HepG2 (cell line): ENCODE measurements around the gene CFAP99. TPM values are rescaled to one million over a fixed set of nuclear protein-coding genes. Genes with fewer than 3 reads are reported as not detected.

ENCODE experiments used
- GLI4 ChIP-seq: sonication (generic); formaldehyde crosslinking; IDR thresholded peaks from 2 replicates; pipeline ENCODE4 v1.5.1; 2020; ENCODE audit warnings: missing genetic modification reagents, mild to moderate bottlenecking, moderate library complexity, borderline replicate concordance
- HMGA1 ChIP-seq: sonication (generic); formaldehyde crosslinking; conservative IDR thresholded peaks from 2 replicates; pipeline ENCODE4 v1.4.0; 2020; ENCODE audit warnings: missing genetic modification reagents
- IKZF4 ChIP-seq: sonication (generic); formaldehyde crosslinking; IDR thresholded peaks from 2 replicates; pipeline ENCODE4 v1.5.1; 2020; ENCODE audit warnings: borderline replicate concordance, mild to moderate bottlenecking, low read depth, missing genetic modification reagents; ENCODE audit errors: not compliant biosample characterization
- KLF11 ChIP-seq: IDR thresholded peaks from 2 replicates; pipeline ENCODE4 v1.6.1; 2016; ENCODE audit warnings: missing compliant biosample characterization
- NR1H2 ChIP-seq: sonication (generic); formaldehyde crosslinking; IDR thresholded peaks from 2 replicates; pipeline ENCODE4 v1.8.1; 2022; ENCODE audit warnings: low read depth, missing genetic modification reagents, borderline replicate concordance
- PHF20 ChIP-seq: sonication (generic); formaldehyde crosslinking; IDR thresholded peaks from 2 replicates; pipeline ENCODE4 v1.5.0; 2020; ENCODE audit warnings: mild to moderate bottlenecking, missing genetic modification reagents
- POLR2AphosphoS2 ChIP-seq: IDR thresholded peaks from 2 replicates; pipeline ENCODE4 v1.6.1; 2011; ENCODE audit warnings: low read depth, low read length, improper control_type of control experiment
- SNAPC2 ChIP-seq: sonication (generic); formaldehyde crosslinking; IDR thresholded peaks from 2 replicates; pipeline ENCODE4 v1.8.1; 2022; ENCODE audit warnings: mild to moderate bottlenecking, missing genetic modification reagents
- ZNF460 ChIP-seq: sonication (generic); formaldehyde crosslinking; IDR thresholded peaks from 2 replicates; pipeline ENCODE4 v1.5.1; 2020; ENCODE audit warnings: missing genetic modification reagents, mild to moderate bottlenecking, borderline replicate concordance
- ZNF83 ChIP-seq: sonication (generic); formaldehyde crosslinking; IDR thresholded peaks from 2 replicates; pipeline ENCODE4 v1.4.0; 2020; ENCODE audit warnings: missing genetic modification reagents, mild to moderate bottlenecking, borderline replicate concordance
- polyA plus RNA-seq, 8 experiments: library from polyadenylated mRNA; depleted of rRNA in 3 of 8; stranded (reverse) in 7 of 8; unstranded in 1 of 8; fragments of >200 nt; fragmentation: Illumina TruSeq in 4 of 8; extraction: Trizol in 4 of 8; gene quantifications; 2 replicates each; pipeline versions ENCODE4 v1.2.1 to v1.2.3, GENCODE V29; 2011 to 2016; ENCODE audit warnings: low read depth in 4 of 8, missing spikeins in 1 of 8, mixed read lengths in 1 of 8; ENCODE audit not compliant: insufficient read depth in 1 of 8
- total RNA-seq, 5 experiments: library from RNA; depleted of rRNA; stranded (reverse); fragments of >200 nt; fragmentation: Illumina TruSeq; extraction: Trizol; gene quantifications; 2 replicates each; pipeline ENCODE4 v1.2.3, GENCODE V29; 2016; ENCODE audit warnings: low read depth in 1 of 5
- TF ChIP-seq, protein P1 (sequence below): sonication (generic); formaldehyde crosslinking; IDR thresholded peaks from 2 replicates; pipeline ENCODE4 v1.5.1; 2020; ENCODE audit warnings: mild to moderate bottlenecking, missing genetic modification reagents, borderline replicate concordance
- TF ChIP-seq, protein P2 (sequence below): IDR thresholded peaks from 2 replicates; pipeline ENCODE4 v1.6.1; 2016; ENCODE audit warnings: control low read depth
- TF ChIP-seq, protein P3 (sequence below): sonication (generic); formaldehyde crosslinking; IDR thresholded peaks from 2 replicates; pipeline ENCODE4 v1.8.0; 2023; ENCODE audit warnings: mild to moderate bottlenecking, missing genetic modification reagents
- TF ChIP-seq, protein P4 (sequence below): IDR thresholded peaks from 2 replicates; pipeline ENCODE4 v1.6.1; 2016; ENCODE audit warnings: low read depth, missing genetic modification reagents, missing compliant biosample characterization
- TF ChIP-seq, protein P5 (sequence below): IDR thresholded peaks from 2 replicates; pipeline ENCODE4 v1.6.1; 2016; ENCODE audit warnings: missing genetic modification reagents, missing compliant biosample characterization
- TF ChIP-seq, protein P6 (sequence below), 2 experiments: sonication (generic) in 1 of 2; formaldehyde crosslinking in 1 of 2; IDR thresholded peaks; 2 replicates each; pipeline versions ENCODE4 v1.5.1 to v1.6.1; 2011 to 2020; ENCODE audit warnings: borderline replicate concordance in 1 of 2, low read depth in 1 of 2, low read length in 1 of 2, mild to moderate bottlenecking in 1 of 2, missing genetic modification reagents in 1 of 2, moderate library complexity in 1 of 2

The CFAP99 gene
- total and polyA plus RNA-seq, 2 of the 13 experiments (the other 11 are each of a cell fraction or from before 2014, with no cell fraction given), result not detected

DNA sequence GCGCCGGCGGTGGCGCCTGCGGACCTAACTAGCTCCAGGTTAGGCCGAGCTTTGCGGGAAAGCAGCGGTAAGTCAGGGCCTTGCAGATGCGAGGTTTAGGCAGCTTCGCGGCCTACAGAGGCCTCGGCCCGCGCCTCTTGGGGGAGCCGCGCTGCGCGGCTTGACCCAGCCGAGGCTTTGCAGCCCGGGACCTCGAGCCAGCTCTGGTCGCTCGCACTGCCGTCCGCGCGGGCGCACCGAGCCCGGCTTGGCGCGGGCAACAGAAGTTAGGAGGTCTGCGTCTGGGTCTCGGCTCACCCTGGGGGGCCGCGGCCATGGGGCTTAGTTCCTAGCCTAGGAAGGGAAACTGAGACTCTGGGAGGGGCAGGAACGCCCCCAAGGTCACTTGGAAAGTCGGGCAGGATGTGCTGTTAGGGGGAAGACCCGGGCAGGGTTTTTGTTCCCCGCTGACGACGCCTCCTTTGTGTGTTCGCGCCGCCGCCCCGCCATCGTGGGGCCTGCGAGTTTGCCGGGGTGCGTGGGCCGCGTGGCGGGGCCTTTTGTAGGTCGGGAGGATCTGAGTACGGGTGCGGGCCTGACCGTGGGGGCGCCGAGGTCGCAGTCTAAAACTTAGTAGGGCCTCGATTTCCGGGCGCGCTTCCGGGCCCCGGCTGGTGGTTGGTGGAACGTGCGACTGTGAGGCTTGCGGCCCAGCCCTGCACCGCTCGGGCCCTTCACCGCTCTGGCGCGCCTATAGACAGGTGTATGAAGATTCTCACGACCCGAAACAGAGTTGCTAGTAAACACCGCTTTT is 50.6 kb downstream of the CFAP99 start (continued):
- TF ChIP-seq, protein P1, sequence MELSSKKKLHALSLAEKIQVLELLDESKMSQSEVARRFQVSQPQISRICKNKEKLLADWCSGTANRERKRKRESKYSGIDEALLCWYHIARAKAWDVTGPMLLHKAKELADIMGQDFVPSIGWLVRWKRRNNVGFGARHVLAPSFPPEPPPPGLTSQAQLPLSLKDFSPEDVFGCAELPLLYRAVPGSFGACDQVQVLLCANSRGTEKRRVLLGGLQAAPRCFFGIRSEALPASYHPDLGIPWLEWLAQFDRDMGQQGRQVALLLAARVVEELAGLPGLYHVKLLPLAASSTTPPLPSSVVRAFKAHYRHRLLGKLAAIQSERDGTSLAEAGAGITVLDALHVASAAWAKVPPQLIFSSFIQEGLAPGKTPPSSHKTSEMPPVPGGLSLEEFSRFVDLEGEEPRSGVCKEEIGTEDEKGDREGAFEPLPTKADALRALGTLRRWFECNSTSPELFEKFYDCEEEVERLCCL, result no peak
- TF ChIP-seq, protein P2, sequence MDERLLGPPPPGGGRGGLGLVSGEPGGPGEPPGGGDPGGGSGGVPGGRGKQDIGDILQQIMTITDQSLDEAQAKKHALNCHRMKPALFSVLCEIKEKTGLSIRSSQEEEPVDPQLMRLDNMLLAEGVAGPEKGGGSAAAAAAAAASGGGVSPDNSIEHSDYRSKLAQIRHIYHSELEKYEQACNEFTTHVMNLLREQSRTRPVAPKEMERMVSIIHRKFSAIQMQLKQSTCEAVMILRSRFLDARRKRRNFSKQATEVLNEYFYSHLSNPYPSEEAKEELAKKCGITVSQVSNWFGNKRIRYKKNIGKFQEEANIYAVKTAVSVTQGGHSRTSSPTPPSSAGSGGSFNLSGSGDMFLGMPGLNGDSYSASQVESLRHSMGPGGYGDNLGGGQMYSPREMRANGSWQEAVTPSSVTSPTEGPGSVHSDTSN (CRISPR knock-in tag), result no peak
- TF ChIP-seq KLF11 (CRISPR knock-in tag) (0 out of 2 replicates have a peak, but pooled peaks have one; percentile 31), GLI4 (CRISPR knock-in tag) (no peak), SNAPC2 (CRISPR knock-in tag) (no peak), IKZF4 (CRISPR knock-in tag) (no peak), ZNF83 (CRISPR knock-in tag) (no peak), NR1H2 (CRISPR knock-in tag) (no peak), HMGA1 (CRISPR knock-in tag) (no peak), ZNF460 (no peak), POLR2AphosphoS2 (no peak), PHF20 (no peak; the same call in 1 of the 2 replicates)
- TF ChIP-seq, protein P3, sequence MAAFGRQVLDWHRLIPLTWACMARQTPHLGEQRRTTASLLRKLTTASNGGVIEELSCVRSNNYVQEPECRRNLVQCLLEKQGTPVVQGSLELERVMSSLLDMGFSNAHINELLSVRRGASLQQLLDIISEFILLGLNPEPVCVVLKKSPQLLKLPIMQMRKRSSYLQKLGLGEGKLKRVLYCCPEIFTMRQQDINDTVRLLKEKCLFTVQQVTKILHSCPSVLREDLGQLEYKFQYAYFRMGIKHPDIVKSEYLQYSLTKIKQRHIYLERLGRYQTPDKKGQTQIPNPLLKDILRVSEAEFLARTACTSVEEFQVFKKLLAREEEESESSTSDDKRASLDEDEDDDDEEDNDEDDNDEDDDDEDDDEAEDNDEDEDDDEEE, result peak; percentile 64; the same call in 1 of the 2 replicates
- TF ChIP-seq, protein P4, sequence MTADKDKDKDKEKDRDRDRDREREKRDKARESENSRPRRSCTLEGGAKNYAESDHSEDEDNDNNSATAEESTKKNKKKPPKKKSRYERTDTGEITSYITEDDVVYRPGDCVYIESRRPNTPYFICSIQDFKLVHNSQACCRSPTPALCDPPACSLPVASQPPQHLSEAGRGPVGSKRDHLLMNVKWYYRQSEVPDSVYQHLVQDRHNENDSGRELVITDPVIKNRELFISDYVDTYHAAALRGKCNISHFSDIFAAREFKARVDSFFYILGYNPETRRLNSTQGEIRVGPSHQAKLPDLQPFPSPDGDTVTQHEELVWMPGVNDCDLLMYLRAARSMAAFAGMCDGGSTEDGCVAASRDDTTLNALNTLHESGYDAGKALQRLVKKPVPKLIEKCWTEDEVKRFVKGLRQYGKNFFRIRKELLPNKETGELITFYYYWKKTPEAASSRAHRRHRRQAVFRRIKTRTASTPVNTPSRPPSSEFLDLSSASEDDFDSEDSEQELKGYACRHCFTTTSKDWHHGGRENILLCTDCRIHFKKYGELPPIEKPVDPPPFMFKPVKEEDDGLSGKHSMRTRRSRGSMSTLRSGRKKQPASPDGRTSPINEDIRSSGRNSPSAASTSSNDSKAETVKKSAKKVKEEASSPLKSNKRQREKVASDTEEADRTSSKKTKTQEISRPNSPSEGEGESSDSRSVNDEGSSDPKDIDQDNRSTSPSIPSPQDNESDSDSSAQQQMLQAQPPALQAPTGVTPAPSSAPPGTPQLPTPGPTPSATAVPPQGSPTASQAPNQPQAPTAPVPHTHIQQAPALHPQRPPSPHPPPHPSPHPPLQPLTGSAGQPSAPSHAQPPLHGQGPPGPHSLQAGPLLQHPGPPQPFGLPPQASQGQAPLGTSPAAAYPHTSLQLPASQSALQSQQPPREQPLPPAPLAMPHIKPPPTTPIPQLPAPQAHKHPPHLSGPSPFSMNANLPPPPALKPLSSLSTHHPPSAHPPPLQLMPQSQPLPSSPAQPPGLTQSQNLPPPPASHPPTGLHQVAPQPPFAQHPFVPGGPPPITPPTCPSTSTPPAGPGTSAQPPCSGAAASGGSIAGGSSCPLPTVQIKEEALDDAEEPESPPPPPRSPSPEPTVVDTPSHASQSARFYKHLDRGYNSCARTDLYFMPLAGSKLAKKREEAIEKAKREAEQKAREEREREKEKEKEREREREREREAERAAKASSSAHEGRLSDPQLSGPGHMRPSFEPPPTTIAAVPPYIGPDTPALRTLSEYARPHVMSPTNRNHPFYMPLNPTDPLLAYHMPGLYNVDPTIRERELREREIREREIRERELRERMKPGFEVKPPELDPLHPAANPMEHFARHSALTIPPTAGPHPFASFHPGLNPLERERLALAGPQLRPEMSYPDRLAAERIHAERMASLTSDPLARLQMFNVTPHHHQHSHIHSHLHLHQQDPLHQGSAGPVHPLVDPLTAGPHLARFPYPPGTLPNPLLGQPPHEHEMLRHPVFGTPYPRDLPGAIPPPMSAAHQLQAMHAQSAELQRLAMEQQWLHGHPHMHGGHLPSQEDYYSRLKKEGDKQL (CRISPR knock-in tag), result no peak
- TF ChIP-seq, protein P5, sequence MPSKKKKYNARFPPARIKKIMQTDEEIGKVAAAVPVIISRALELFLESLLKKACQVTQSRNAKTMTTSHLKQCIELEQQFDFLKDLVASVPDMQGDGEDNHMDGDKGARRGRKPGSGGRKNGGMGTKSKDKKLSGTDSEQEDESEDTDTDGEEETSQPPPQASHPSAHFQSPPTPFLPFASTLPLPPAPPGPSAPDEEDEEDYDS (CRISPR knock-in tag), result peak; percentile 14; the same call in 1 of the 2 replicates
- TF ChIP-seq, protein P6, sequence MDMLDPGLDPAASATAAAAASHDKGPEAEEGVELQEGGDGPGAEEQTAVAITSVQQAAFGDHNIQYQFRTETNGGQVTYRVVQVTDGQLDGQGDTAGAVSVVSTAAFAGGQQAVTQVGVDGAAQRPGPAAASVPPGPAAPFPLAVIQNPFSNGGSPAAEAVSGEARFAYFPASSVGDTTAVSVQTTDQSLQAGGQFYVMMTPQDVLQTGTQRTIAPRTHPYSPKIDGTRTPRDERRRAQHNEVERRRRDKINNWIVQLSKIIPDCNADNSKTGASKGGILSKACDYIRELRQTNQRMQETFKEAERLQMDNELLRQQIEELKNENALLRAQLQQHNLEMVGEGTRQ (IDR thresholded peaks at IDR 0.05; ENCODE audit: low read depth, low read length), result no peak
- TF ChIP-seq, protein P6 (CRISPR knock-in tag; IDR thresholded peaks at IDR 0.05; ENCODE audit: borderline replicate concordance), result no peak
